Osteocyte (in vitro differentiated cells): ENCODE results near the gene TMED5. TPM values are rescaled to one million over a fixed set of nuclear protein-coding genes. Genes with fewer than 3 reads are reported as not detected.

Experiments used
- DNase-seq: peaks from one replicate; pipeline ENCODE4 v3.0.0; 2021; ENCODE audit warnings: mixed read lengths; ENCODE audit not compliant: unreplicated experiment; ENCODE audit errors: extremely low spot score
- H3K27ac Mint-ChIP-seq: one replicate; pipeline ENCODE4 v1.8.0; 2021; ENCODE audit warnings: mild to moderate bottlenecking, mixed read lengths; ENCODE audit not compliant: unreplicated experiment
- H3K27me3 Mint-ChIP-seq: one replicate; pipeline ENCODE4 v1.8.0; 2021; ENCODE audit warnings: mixed read lengths; ENCODE audit not compliant: unreplicated experiment
- H3K36me3 Mint-ChIP-seq: one replicate; pipeline ENCODE4 v1.8.0; 2021; ENCODE audit warnings: mixed read lengths; ENCODE audit not compliant: unreplicated experiment
- H3K4me1 Mint-ChIP-seq: one replicate; pipeline ENCODE4 v1.8.0; 2021; ENCODE audit warnings: mixed read lengths; ENCODE audit not compliant: unreplicated experiment
- H3K4me3 Mint-ChIP-seq: one replicate; pipeline ENCODE4 v1.8.0; 2021; ENCODE audit warnings: mild to moderate bottlenecking, moderate library complexity, mixed read lengths; ENCODE audit not compliant: unreplicated experiment
- H3K9me3 Mint-ChIP-seq: one replicate; pipeline ENCODE4 v1.8.0; 2021; ENCODE audit warnings: mixed read lengths; ENCODE audit not compliant: unreplicated experiment
- total RNA-seq: library from RNA; stranded (reverse); gene quantifications from 2 replicates; pipeline ENCODE4 v1.2.1, GENCODE V29; 2021
- TF ChIP-seq, protein P1 (sequence below): fragments of 200-600 bp; sonication (generic); IDR thresholded peaks from 2 replicates; pipeline ENCODE4 v1.5.0; 2021; ENCODE audit warnings: antibody characterized with exemption, mild to moderate bottlenecking, moderate library complexity

The TMED5 gene
- total RNA-seq, 1 donor from 2014 or later: 31.5 TPM

DNA sequence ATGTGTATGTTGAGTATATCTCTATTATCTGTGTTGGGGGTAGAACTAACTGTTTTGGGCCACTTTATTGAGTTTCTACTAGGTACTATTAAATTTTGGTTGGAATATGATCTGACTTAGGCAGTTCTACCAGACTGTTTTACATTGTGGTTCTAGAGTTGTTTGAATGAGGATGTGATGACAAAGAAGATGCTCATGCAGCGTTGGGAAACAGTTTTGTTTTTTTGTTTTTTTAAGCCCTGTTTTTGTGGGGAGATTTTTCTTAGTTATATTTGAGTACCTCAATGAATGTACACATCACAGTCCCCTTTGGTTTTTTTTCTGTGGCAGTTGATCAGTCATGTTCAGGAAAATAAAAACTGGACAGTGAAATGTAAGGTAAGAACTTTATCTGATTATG is 40.1 kb downstream of the TMED5 start:
- DNase-seq: no peak
- TF ChIP-seq, protein P1, sequence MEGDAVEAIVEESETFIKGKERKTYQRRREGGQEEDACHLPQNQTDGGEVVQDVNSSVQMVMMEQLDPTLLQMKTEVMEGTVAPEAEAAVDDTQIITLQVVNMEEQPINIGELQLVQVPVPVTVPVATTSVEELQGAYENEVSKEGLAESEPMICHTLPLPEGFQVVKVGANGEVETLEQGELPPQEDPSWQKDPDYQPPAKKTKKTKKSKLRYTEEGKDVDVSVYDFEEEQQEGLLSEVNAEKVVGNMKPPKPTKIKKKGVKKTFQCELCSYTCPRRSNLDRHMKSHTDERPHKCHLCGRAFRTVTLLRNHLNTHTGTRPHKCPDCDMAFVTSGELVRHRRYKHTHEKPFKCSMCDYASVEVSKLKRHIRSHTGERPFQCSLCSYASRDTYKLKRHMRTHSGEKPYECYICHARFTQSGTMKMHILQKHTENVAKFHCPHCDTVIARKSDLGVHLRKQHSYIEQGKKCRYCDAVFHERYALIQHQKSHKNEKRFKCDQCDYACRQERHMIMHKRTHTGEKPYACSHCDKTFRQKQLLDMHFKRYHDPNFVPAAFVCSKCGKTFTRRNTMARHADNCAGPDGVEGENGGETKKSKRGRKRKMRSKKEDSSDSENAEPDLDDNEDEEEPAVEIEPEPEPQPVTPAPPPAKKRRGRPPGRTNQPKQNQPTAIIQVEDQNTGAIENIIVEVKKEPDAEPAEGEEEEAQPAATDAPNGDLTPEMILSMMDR: no peak
- H3K27ac Mint-ChIP-seq: no peak overlapping the region

GRCh38 chr1:93137604-93138292 is 42.5 kb downstream of the TMED5 start:
- Mint-ChIP-seq H3K36me3 (peaks cover 37% of the 10 kb centered on the region), H3K27me3 (no peaks in the 10 kb centered on the region), H3K4me3 (no peak overlapping the region), H3K27ac (no peak overlapping the region), H3K9me3 (no peaks in the 10 kb centered on the region), H3K4me1 (peaks cover 2% of the 10 kb centered on the region)
- TF ChIP-seq, protein P1: no peak
- no peak for DNase-seq

More for the DNA sequence above, 40.1 kb downstream of the TMED5 start:
- H3K27me3 Mint-ChIP-seq: no peaks in the 10 kb centered on the region
- H3K36me3 Mint-ChIP-seq: peaks cover 24% of the 10 kb centered on the region
- H3K4me3 Mint-ChIP-seq: no peak overlapping the region
- H3K9me3 Mint-ChIP-seq: no peaks in the 10 kb centered on the region
- peaks cover 2% of the 10 kb centered on the region for H3K4me1 Mint-ChIP-seq

DNA sequence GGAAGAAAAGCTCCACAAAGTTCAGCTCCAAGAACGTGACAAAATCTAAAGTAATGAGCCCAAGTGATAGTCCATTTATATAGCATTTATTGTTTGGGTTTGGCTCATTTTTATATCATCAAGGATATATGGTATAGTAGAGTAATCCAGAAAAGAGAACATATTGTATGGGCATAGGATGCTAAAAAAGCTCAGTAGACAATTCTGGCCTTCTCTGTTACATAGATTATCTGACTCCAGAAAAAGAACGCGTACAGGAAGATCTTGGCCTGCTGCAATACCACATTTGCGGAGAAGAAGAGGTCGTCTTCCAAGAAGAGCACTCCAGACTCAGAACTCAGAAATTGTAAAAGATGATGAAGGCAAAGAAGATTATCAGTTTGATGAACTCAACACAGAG is 43.8 kb downstream of the TMED5 start:
- Mint-ChIP-seq H3K27me3 (no peaks in the 10 kb centered on the region), H3K9me3 (no peaks in the 10 kb centered on the region), H3K4me3 (no peak overlapping the region), H3K4me1 (no peaks in the 10 kb centered on the region), H3K27ac (no peak overlapping the region), H3K36me3 (peaks cover 37% of the 10 kb centered on the region)
- TF ChIP-seq, protein P1: no peak
- DNase-seq: no peak

DNA sequence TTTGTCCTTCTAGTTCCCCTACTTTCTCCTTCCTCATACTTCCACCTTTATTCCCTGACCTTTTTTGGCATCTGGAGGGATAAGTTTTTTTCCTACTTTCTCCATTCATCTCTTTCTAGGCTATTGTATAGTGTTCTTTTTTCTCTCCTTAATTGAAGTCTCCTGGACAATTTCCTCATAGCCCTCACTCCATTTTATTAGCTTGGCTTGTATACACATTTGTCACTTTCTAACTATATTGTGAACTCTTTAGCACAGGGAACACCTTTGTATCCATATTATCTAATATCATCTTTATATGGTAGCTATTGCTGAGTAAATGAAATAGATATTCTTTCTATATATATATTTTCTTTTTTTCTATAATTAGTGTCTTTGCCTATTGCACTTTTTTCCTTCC is 47.6 kb downstream of the TMED5 start:
- H3K27ac Mint-ChIP-seq: no peak overlapping the region
- TF ChIP-seq, protein P1: no peak
- H3K4me1 Mint-ChIP-seq: no peaks in the 10 kb centered on the region
- H3K27me3 Mint-ChIP-seq: no peaks in the 10 kb centered on the region
- no peaks in the 10 kb centered on the region for H3K9me3 Mint-ChIP-seq
- peaks cover 25% of the 10 kb centered on the region for H3K36me3 Mint-ChIP-seq
- no peak for DNase-seq
- no peak overlapping the region for H3K4me3 Mint-ChIP-seq

DNA sequence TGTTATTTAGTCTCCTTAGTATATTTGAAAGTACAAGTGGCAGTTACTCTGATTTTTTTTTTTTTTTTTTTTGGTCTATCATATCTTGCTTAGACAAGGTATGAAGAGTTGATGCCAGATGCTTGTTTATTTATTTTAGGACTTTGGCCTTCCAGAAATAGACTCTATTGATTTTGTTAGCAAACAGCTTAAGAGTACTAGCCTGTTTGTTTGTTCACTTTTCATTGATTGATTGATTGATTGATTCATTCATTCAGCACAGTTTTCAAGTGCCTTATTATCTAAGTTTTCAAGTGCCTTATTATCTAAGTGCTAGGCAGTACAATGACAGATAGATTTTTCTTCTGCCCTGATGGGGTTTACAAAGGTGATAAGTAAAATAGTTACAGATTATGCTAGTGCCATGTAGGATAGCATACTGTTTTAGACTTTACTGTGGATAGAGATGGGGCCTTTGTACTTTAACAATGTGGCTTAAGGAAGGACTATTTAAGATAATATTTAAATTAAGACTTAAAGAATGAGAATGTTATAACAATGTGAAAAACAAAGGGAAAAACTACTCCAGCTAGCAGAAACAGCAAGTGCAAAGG is 50.6 kb downstream of the TMED5 start:
- DNase-seq: no peak
- H3K4me1 Mint-ChIP-seq: no peaks in the 10 kb centered on the region
- H3K4me3 Mint-ChIP-seq: no peak overlapping the region
- peaks cover 14% of the 10 kb centered on the region for H3K36me3 Mint-ChIP-seq
- H3K9me3 Mint-ChIP-seq: no peaks in the 10 kb centered on the region
- TF ChIP-seq, protein P1: no peak
- H3K27me3 Mint-ChIP-seq: no peaks in the 10 kb centered on the region
- H3K27ac Mint-ChIP-seq: no peak overlapping the region
